OCI-M2 (cell line): Measurements from ENCODE around the gene GUK1.
"Not testable (repeated sequence)": the region's sequence is repeated elsewhere in the genome, so short reads cannot be mapped to it uniquely, and the experiment has no call there.

ENCODE experiments used
- DNase-seq: peaks from one replicate; lab custom pipeline; 2025; ENCODE audit not compliant: unreplicated experiment; lab: John Stamatoyannopoulos, UW

The GUK1 gene

GRCh38 chr1:228176024-228176395, 35.9 kb downstream of the GUK1 start:
- DNase-seq: no peak

- no peak for DNase-seq
These were observed 36.5 kb downstream of the GUK1 start for GRCh38 chr1:228176461-228177182.

- no peak for DNase-seq
These were observed 37.0 kb downstream of the GUK1 start for GRCh38 chr1:228177183-228177475.

- no peak for DNase-seq
These were observed 37.9 kb downstream of the GUK1 start for GRCh38 chr1:228177721-228178710.

- DNase-seq: no peak
These were observed 38.9 kb downstream of the GUK1 start for GRCh38 chr1:228178737-228179684.

- no peak for DNase-seq
These were observed 40.3 kb downstream of the GUK1 start for GRCh38 chr1:228180271-228180958.

- DNase-seq: no peak
These were observed 41.0 kb downstream of the GUK1 start for GRCh38 chr1:228180959-228181644.

- no peak for DNase-seq
These were observed 41.6 kb downstream of the GUK1 start for GRCh38 chr1:228181645-228182034.

- no peak for DNase-seq
These were observed 42.4 kb downstream of the GUK1 start for GRCh38 chr1:228182296-228183030.

- no peak for DNase-seq
These were observed 44.1 kb downstream of the GUK1 start for GRCh38 chr1:228184152-228184551.

GRCh38 chr1:228185641-228185965, 45.5 kb downstream of the GUK1 start:
- no peak for DNase-seq

GRCh38 chr1:228188249-228188648, 48.2 kb downstream of the GUK1 start:
- DNase-seq: not testable (repeated sequence)

- no peak for DNase-seq
These were observed 50.1 kb downstream of the GUK1 start for GRCh38 chr1:228190182-228190581.

- no peak for DNase-seq
These were observed 50.7 kb downstream of the GUK1 start for GRCh38 chr1:228190778-228191177.

GRCh38 chr1:228194436-228194835, 54.4 kb downstream of the GUK1 start:
- no peak for DNase-seq

- no peak for DNase-seq
These were observed 55.1 kb downstream of the GUK1 start for GRCh38 chr1:228194921-228195812.

- DNase-seq: no peak
These were observed 57.6 kb downstream of the GUK1 start for GRCh38 chr1:228197555-228198147.
